Measurements from ENCODE around the gene OTOF.

GRCh38 chr2:26523750-26524149, 45.8 kb upstream of the OTOF start:
- TF ChIP-seq CTCF (IDR thresholded peaks at IDR 0.05) (no peak), POLR2A (IDR thresholded peaks at IDR 0.05) (no peak)
